HCT116 (cell line): ENCODE data around the gene SYTL3.

Experiments
- EZH2 ChIP-seq: fragments of 200-600 bp; sonication (generic); IDR thresholded peaks from 2 replicates; pipeline ENCODE4 v1.6.1; 2017; ENCODE audit warnings: antibody characterized with exemption, mixed run types
- POLR2A ChIP-seq: IDR thresholded peaks from 2 replicates; pipeline ENCODE4 v1.7.0; 2011; ENCODE audit warnings: borderline replicate concordance; ENCODE audit not compliant: insufficient read depth, insufficient read length; ENCODE audit errors: extremely low read depth
- SRF ChIP-seq: IDR thresholded peaks from 2 replicates; pipeline ENCODE4 v1.6.1; 2012; ENCODE audit warnings: low read depth
- TF ChIP-seq, protein P1 (sequence below): IDR thresholded peaks from 2 replicates; pipeline ENCODE4 v1.6.1; 2012

DNA sequence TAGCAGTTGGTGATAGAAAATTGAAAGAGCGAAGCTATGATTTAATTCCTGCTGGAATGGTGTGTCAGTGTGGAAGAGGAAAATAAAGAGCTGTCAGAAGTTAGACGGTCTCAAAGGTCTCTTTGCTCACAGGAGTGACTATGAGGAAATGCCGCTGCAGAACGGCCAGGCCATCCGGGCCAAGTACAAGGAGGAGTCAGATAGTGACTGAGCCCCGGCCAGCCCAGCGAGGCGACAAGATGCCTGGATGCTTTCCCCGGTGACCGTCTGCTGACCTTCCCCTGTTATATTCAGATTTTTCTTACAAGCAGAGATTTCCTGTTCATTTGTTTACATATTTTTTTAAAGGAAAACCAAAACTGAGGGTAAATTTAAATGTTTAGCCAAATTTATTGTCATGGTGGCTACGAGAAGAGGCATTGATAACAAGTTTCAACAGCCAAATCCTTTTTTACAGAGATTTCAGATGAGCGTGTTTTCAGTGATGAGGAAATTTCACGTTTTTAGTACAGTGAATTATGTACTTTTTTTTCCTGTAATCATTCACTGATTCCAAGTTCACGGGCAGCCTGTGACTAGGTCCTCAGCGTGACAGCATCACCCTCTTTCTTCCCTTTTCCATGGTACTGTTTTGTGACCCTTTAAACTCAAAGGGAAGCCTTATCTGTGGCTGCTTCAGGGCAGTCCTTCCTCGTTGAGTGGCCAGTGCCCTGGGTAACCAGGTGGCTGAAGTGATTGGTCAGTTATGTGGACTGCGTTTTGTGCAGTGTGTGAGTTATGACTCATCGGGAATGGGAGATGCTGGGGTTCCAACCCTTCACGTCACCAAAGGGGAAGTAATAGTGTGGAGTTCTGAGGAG is 17.9 kb upstream of the SYTL3 start:
- TF ChIP-seq, protein P1, sequence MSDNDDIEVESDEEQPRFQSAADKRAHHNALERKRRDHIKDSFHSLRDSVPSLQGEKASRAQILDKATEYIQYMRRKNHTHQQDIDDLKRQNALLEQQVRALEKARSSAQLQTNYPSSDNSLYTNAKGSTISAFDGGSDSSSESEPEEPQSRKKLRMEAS: no peak
- TF ChIP-seq EZH2: no peak
- TF ChIP-seq POLR2A: no peak
- no peak for TF ChIP-seq SRF
